Measurements from ENCODE around the gene FITM1.
"Not testable (repeated sequence)": the region's sequence is repeated elsewhere in the genome, so short reads cannot be mapped to it uniquely, and the experiment has no call there.

The FITM1 gene

GRCh38 chr14:24098229-24098926, 32.1 kb upstream of the FITM1 start:
- no peak for FAIRE-seq

- no peak for FAIRE-seq
Observed at GRCh38 chr14:24098927-24099813, 31.3 kb upstream of the FITM1 start.

GRCh38 chr14:24100197-24100981, 30.1 kb upstream of the FITM1 start:
- FAIRE-seq: no peak

- no peak for FAIRE-seq
Observed at GRCh38 chr14:24100982-24101494, 29.4 kb upstream of the FITM1 start.

- no peak for FAIRE-seq
Observed at GRCh38 chr14:24102357-24103048, 28.0 kb upstream of the FITM1 start.

- FAIRE-seq: no peak
Observed at GRCh38 chr14:24103451-24103850, 27.0 kb upstream of the FITM1 start.

- FAIRE-seq: not testable (repeated sequence)
Observed at GRCh38 chr14:24105609-24106239, 24.7 kb upstream of the FITM1 start.

- no peak for FAIRE-seq
Observed at GRCh38 chr14:24106672-24107271, 23.7 kb upstream of the FITM1 start.

- FAIRE-seq: no peak
Observed at GRCh38 chr14:24108336-24108874, 22.1 kb upstream of the FITM1 start.

GRCh38 chr14:24110060-24110459, 20.4 kb upstream of the FITM1 start:
- FAIRE-seq: no peak

GRCh38 chr14:24110523-24110922, 19.9 kb upstream of the FITM1 start:
- FAIRE-seq: no peak

GRCh38 chr14:24113379-24113800, 17.1 kb upstream of the FITM1 start:
- FAIRE-seq: no peak

GRCh38 chr14:24113801-24114531, 16.5 kb upstream of the FITM1 start:
- FAIRE-seq: no peak

- peak; percentile 90 for FAIRE-seq
Observed at GRCh38 chr14:24114532-24115421, 15.7 kb upstream of the FITM1 start, which contains the start of the genes DCAF11 and NRL. TSS of gene DCAF11 (plus strand) at chr14:24114777. CDS start at chr14:24115595, 818 bp downstream. TSS of gene NRL (minus strand) at chr14:24114949. CDS start at chr14:24082848, 32,101 bp downstream.

GRCh38 chr14:24115422-24116127, 14.9 kb upstream of the FITM1 start:
- FAIRE-seq: no peak

GRCh38 chr14:24116128-24116814, 14.2 kb upstream of the FITM1 start:
- FAIRE-seq: no peak

- no peak for FAIRE-seq
Observed at GRCh38 chr14:24117179-24117578, 13.3 kb upstream of the FITM1 start.

- FAIRE-seq: no peak
Observed at GRCh38 chr14:24119691-24120090, 10.8 kb upstream of the FITM1 start.

Data from islet of Langerhans (tissue), 1 donor.